PC-9 (cell line): Measurements from ENCODE around the gene MMD.

ENCODE experiments used
- CTCF ChIP-seq: fragments of 200-600 bp; sonication (generic); conservative IDR thresholded peaks from 2 replicates; pipeline ENCODE4 v1.6.1; 2017; ENCODE audit warnings: mixed run types, antibody characterized with exemption, mild to moderate bottlenecking, moderate library complexity
- EZH2 ChIP-seq: fragments of 200-600 bp; sonication (generic); IDR thresholded peaks from 2 replicates; pipeline ENCODE4 v1.8.0; 2017; ENCODE audit warnings: antibody characterized with exemption, low read depth

- TF ChIP-seq CTCF, result no peak
- no peak for TF ChIP-seq EZH2
Measured at GRCh38 chr17:55448681-55449080, 27.0 kb upstream of the MMD start.
